ENCODE results near the gene MAN2A1. TPM values are rescaled to one million over a fixed set of nuclear protein-coding genes. Genes with fewer than 3 reads are reported as not detected.

The MAN2A1 gene
- total and polyA plus RNA-seq, 2 experiments from 2014 or later, result 32.5 to 129 TPM

- Histone ChIP-seq H3K27me3 (ENCODE audit: insufficient read depth) (no peaks in the 10 kb centered on the region), H3F3A (replicated peaks; ENCODE audit: low read depth) (no peaks in the 10 kb centered on the region), H3K27ac (ENCODE audit: low read depth) (0 out of 2 replicates have a peak overlapping the region, but pooled peaks have one; percentile 10), H3K9me2 (ENCODE audit: insufficient read depth) (no peaks in the 10 kb centered on the region; the same call in none of the 2 replicates), H2AFZ (no peak overlapping the region), H3K36me3 (ENCODE audit: insufficient read depth) (no peaks in the 10 kb centered on the region), H3K4me2 (no peak overlapping the region), H3K79me2 (replicated peaks; ENCODE audit: insufficient read depth) (peaks cover 100% of the 10 kb centered on the region), H3K4me3 (no peak overlapping the region), H3K4me1 (ENCODE audit: insufficient read depth) (peaks cover 16% of the 10 kb centered on the region), H4K20me1 (replicated peaks; ENCODE audit: insufficient read depth) (peaks cover 47% of the 10 kb centered on the region)
- TF ChIP-seq JUNB (IDR thresholded peaks at IDR 0.05; ENCODE audit: unreplicated experiment) (no peak), ETS1 (IDR thresholded peaks at IDR 0.05) (no peak), POLR2AphosphoS5 (IDR thresholded peaks at IDR 0.05; ENCODE audit: low read depth) (no peak), EZH2phosphoT487 (IDR thresholded peaks at IDR 0.05; ENCODE audit: unreplicated experiment) (no peak), CTCF (conservative IDR thresholded peaks at IDR 0.05; ENCODE audit: low read depth in 2 of 2) (no peak), ZNF462 (CRISPR knock-in tag; IDR thresholded peaks at IDR 0.05) (no peak), EZH2 (IDR thresholded peaks at IDR 0.05; ENCODE audit: low read depth, unreplicated experiment) (no peak), REST (IDR thresholded peaks at IDR 0.05; ENCODE audit: unreplicated experiment) (no peak), ZNF114 (CRISPR knock-in tag; IDR thresholded peaks at IDR 0.05) (no peak)
- H3K4me3 Mint-ChIP-seq, result no peak overlapping the region
- H3K9me3 Mint-ChIP-seq, result no peaks in the 10 kb centered on the region
- no peak overlapping the region for H3K27ac Mint-ChIP-seq
- no peaks in the 10 kb centered on the region for H3K27me3 Mint-ChIP-seq (ENCODE audit: insufficient read depth, low read depth, poor library complexity)
- ATAC-seq (no peak), DNase-seq (ENCODE audit: low spot score) (no peak)
- H3K4me1 Mint-ChIP-seq, result peaks cover 48% of the 10 kb centered on the region
- H3K36me3 Mint-ChIP-seq (ENCODE audit: low read depth), result peaks cover 12% of the 10 kb centered on the region; the same call in 2 of the 3 replicates
Observed at GRCh38 chr5:109709225-109709624, 19.5 kb downstream of the MAN2A1 start.
